Left colon (tissue), 2 donors: ENCODE results near the gene GALK2. TPM values are rescaled to one million over a fixed set of nuclear protein-coding genes. Genes with fewer than 3 reads are reported as not detected.
"Not testable (repeated sequence)": the region's sequence is repeated elsewhere in the genome, so short reads cannot be mapped to it uniquely, and the experiment has no call there.

Experiments
- ATAC-seq: fragments of 200-7000 bp; cut with Tn5 transposase; one replicate; pipeline ENCODE4 v1.9.1; 2020; ENCODE audit warnings: mild to moderate bottlenecking, moderate library complexity
- DNase-seq, 2 donors: peaks; one replicate each; pipeline ENCODE4 v3.0.0-alpha.2; 2020
- intact Hi-C, 2 donors: fragments of 100-400 bp; cut with DNase I in 1 of 2; cut with micrococcal nuclease in 1 of 2; formaldehyde crosslinking; loops; one replicate each; pipeline versions ENCODE4 v1.11.2 to v1.14.0; 2022; cut with DNase I, micrococcal nuclease
- total RNA-seq, 2 donors: library from RNA; stranded (reverse); fragmentation: NEBNext Ultra II Directional; extraction: Animal tissue kit (Norgen Biotek cat#: 25700); gene quantifications; one replicate each; pipeline ENCODE4 v1.2.1, GENCODE V29; 2021
- donor health status: DM: no; HTN: no; CAD: no.
- donor health status: DM: yes; HTN: yes; CAD: no.

The GALK2 gene
- total RNA-seq, 2 donors from 2014 or later: 34.9 to 38.5 TPM

DNA sequence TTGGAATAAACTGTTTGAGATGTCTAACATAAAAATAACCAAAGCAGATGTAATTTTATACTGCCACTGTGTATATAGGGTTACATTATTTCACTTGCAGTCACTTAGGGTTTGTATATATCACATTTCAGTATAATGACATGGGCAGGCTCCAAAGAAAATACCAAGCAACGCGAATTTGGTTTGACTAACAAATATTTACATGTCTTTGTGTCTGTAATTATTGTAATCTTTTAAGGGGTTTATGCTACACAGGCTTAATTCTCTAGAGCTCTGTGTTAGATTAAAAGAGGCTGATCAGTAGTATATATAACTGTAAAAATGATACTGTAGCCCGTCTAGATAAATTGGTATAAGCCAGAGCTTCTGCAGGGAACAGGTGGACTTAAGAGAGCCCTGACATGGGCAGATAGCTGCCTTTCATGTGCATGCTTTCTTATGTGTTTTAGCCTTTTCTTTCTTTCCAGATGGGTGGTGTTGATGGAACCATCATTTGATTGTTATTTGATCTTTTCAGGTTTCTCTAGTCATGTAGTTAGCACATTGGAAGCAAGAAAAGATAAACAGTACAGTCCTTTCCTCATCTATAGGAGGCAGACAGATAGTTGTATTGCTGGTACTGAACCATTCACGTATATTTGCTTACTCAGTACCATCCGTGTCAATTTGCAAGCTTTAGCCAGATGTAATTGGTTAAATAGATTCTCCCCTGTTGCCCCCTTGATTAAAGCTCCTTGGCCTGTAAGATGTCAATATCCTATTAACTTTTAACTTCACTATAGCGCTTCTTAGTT, 86.1 kb downstream of the GALK2 start:
- no peak for ATAC-seq
- intact Hi-C loops: no loop called here
- no peak for DNase-seq

DNA sequence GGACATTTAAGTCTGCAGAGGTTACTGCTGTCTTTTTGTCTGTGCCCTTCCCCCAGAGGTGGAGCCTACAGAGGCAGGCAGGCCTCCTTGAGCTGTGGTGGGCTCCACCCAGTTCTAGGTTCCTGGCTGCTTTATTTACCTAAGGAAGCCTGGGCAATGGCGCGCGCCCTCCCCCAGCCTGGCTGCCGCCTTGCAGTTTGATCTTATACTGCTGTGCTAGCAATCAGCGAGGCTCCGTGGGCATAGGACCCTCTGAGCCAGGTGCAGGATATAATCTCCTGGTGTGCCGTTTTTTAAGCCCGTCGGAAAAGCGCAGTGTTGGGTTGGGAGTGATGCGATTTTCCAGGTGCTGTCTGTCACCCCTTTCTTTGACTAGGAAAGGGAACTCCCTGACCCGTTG, 95.1 kb downstream of the GALK2 start:
- intact Hi-C loops, DNase-seq, ATAC-seq: not testable (repeated sequence)

DNA sequence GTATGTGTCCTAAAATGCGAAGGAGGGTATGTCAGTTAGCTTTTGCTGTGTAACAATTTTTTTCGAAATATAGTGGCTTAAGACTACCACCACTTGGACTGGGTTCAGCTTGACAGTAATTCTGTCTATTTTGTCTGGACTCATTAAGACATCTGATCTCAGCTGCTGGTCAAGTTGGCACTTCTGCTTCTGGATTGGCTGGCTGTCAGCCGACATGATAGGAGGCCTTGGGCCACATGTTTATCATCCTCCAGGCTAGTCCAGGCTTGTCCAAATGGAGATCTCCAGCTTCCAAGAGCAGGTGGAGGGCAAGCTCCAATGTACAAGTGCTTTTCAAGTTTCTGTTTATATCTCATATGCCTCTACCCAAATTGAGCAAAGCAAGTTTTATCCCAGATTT, 95.9 kb downstream of the GALK2 start:
- intact Hi-C loops: no loop called here
- DNase-seq: no peak
- ATAC-seq: no peak

DNA sequence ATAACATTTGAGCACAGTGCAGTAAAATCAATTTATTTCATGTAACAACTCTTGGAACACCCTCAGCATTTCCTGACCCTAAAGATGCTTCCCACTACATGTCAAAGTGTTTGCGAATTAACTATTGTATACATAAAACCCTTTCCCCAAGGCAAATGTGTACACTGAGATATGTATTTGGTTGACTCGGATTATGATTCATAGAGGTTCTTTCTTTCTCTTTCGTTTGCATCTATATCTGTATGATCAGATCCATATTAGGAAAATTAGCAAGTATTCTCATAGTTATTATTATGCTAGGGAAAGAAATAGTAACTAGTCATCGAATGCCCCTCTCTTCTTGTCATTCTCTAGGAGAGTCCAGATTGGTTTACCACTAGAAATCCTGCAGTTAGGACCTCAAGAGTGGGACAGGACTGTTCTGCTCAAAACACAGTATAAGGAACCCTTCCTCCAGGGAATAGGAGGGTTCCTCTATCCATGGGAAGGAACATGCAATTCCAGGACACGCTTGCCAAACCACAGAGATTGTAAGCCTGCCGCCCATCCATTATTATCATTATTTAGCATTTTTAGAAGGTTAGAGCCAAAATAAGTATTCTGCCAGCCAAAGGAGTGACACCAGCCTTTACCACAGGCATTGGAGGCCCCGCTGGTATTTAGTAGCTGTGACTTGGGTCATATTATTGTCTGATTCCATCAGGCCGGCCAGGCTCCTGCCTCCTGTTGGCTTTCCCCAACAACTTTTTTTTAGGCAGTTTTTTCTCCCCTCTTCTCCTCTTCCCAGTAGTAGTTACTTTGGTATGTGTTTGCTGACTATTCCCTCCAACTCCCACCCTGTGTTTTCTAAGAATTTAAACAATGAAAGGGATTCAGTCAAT, 100.7 kb downstream of the GALK2 start:
- no peak for ATAC-seq
- intact Hi-C loops: no loop called here

DNA sequence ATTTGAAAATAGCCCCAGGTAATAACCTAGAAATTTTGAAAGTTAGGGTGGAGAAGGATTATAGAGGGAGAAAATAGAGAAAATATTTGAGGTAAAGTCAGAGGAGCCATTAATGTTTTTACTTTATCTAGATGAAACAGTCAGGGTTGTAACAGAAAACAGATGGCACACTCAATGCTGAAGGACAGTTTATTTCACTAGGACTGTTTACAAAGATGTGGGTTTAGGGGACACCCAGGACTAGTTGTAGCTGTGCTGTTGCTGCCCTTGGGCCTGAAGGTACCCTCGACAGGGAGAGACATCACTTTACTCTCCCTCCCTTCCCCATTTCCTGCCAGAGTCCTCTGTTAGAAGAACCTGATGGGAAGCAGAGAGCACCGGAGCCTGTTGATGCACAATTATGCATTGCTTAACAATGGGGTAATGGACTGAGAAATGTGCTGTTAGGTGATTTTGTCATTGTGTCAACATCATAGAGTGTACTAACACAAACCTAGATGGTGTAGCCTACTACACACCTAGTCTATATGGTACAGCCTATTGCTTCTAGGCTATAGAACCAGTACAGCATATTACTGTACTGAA, 103.8 kb downstream of the GALK2 start:
- intact Hi-C loops: no loop called here
- DNase-seq: no peak
- no peak for ATAC-seq

More for the DNA sequence above, 100.7 kb downstream of the GALK2 start:
- DNase-seq: no peak

DNA sequence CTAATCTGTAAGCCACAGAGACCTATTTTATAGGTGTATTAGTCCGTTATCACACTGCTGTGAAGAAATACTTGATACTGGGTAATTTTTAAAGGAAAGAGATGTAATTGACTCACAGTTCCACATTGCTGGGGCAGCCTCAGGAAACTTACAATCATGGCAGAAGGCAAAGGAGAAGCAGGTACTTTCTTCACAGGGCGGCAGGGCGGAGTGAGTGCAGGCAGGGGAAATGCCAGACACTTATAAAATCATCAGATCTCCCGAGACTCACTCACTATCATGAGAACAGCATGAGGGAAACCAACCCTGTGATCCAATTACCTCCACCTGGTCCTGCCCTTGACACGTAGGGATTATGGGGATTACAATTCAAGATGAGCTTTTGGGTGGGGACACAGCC, 108.7 kb downstream of the GALK2 start:
- ATAC-seq: no peak
- no peak for DNase-seq
- intact Hi-C loops: no loop called here

DNA sequence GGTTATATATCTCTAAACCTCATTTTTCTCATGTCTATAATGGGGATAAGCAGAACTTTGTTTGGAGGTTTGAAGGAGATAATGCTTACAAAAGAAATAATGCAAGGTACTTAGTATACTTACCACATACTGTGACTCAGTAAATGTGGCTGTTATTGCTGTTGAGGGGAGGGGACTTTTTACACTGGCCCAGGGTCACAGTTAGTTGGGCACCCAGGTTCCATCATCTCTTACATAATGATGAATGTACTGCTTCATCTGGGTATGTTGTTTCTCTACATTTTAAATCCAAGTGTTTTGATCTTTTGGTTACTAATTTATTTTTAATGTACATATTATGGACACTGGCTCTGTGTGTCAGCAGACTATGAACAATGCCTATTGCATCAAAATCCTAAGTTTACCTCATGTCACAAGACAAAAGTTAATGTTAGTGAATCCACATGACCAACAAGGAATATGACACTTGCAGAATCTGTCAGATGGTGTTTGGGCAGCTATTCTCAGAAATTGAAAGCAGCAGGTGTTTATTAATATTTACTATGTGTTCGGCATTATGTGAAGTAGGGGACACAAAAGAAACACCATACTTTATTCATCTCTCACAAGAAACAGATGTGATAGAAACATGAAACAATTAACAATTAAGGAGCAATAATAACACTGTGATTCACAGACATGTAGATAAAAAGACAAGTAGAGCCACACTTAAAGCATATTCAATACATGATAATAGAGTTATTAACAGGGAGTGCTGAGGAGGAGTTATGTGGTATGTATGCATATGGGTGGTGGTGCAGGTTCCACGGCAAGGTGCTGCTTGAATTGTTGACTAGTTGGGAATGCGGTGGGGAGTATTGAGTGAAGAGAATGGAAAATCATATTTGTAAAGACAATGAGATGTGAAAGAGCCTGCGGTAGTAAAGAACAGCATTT, 109.7 kb downstream of the GALK2 start:
- intact Hi-C loops: no loop called here
- DNase-seq (no peak), ATAC-seq (no peak)

DNA sequence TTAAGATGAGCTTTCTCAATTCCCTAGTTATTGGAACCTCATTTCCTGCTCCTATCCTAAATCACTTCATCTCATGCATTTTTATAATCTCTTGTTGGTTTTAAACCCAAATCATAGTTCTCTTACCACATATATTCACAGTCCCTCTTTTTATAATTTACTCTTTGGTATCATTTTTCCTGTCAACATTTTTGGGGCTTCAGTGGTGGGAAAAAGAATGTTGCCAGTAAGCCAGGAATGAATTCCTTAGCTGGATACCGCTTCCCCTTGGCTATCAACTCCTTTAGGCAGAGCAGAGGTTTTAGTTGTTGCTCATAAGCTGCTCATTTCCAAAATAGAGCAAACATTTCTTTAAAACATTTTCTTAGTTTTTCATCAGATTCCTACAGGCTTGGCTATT, 112.3 kb downstream of the GALK2 start:
- DNase-seq (no peak), ATAC-seq (no peak)
- intact Hi-C loops: no loop called here

DNA sequence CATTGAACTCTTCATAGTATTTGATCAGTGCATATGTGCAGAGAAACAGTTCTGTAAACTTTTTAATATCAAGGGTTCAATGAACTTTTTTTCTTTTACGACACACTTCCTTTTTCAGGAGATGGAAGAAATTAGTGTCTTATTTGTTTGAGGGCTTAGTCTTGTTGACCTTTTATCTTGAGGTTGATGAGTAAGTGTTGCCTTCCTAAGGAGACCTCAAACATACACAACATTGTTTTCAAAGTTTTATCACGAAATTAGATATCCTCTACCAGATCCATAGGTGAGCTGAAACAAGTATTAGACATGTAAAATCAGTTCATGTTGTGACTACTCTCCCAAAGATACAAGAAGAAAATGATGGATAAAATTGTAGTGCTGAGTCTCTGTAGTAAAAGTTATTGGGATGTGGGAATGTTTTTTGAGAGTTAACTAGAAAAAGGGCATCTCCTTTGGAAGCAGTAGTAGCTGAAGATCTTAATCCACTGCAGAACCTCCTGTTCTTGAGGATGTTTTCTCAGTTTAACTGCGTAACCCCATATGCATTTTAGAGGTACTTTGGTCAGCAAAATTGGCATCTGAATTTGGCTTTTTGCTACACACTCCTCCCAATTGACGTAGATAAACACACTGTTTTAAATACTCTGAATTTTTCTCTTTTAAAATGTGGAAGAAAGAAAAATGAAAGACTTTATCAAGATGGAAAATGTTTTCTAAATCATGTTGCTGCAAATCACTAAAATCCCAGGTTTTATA, 116.8 kb downstream of the GALK2 start:
- no peak for ATAC-seq
- intact Hi-C loops: no loop called here
- DNase-seq: no peak

DNA sequence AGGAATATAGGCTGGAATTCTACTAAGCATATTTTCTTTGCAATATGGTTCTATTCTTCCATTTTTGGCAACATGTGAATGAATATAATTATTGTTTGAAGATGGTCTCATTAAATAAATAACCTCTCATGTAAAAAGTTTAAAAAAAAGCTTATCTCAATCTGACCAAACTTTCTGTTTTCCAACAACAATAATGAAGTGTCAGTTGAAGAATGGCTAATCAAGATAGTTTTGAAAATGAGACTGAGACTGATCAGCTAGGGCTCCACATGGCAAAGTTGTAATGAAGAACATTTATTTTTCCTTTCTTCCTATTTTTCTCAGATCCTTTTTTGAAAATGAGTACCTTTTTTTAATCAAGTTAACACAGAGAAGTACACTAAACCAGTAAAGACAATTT, 117.4 kb downstream of the GALK2 start:
- ATAC-seq: no peak
- no peak for DNase-seq
- intact Hi-C loops: no loop called here

DNA sequence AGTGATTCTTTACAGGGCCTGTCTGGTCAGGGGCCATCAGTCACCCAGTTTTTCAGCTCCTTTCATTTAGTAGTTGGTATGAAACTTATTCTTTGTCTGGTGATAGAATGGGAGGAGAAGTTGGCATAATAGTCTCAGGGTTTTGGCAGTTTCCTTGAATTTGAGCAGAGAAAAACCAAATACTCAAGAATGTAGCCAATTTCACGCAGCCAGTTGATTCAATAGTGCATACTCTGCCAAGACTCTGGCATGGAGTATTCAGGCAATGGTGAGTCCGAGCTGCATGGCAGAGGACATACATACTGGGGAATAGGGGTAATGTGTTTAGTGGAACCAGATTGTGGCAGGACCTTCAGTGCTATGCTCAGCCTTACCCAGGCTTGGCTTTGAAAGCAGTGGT, 118.3 kb downstream of the GALK2 start:
- intact Hi-C loops: no loop called here

DNA sequence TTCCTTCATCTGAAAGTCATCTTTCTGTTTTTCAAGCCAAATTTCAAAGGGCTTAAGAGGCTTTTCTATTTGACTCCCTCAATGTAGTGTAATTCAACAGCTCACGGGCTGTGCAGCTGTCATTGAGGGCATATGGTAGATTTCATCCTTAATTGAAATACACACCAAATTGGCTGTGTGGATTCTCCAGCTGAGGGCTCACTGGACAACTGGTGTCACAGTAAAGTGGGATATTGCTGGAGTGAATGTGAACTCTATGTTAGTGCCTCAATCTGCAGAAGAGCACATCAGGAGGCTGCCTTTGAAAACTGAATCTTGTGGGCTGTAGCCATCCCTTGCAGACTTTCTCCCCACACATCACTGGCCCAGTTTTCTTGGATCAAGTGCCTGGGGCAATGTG, 120.1 kb downstream of the GALK2 start:
- ATAC-seq (no peak), DNase-seq (no peak)
- intact Hi-C loops: no loop called here

More for the DNA sequence above, 118.3 kb downstream of the GALK2 start:
- DNase-seq (no peak), ATAC-seq (no peak)

DNA sequence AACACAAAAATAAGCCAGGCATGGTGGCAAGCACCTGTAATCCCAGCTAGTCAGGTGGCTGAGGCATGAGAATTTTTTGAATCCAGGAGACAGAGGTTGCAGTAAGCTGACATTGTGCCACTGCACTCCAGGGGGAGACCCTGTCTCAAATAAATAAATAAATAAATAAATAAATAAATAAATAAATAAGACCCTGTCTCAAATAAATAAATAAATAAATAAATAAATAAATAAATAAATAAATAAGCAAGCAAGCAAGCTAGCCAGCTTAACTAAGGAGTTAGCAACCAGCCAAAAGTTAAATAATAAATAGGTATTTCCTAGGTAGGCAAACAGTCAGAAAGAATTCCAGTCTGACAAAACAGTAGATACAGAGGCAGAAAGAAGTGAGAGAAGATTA, 123.9 kb downstream of the GALK2 start:
- no peak for ATAC-seq
- intact Hi-C loops: no loop called here
- no peak for DNase-seq

DNA sequence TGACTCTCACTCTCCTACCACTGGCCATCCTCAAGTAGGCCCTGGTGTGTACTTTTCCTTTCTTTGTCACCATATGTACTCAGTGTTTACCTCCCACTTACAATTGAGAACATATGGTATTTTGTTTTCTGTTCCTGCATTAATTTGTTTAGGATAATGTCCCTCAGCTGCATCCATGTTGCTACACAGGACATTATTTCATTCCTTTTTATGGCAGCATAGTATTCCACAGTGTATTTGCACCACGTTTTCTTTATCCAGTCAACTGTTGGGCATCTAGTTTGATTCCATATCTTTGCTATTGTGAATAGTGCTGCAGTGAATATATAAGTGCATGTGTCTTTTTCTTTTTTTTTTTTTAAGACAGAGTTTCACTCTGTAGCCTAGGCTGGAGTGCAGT, 126.2 kb downstream of the GALK2 start:
- ATAC-seq (no peak), DNase-seq (no peak)
- intact Hi-C loops: no loop called here

DNA sequence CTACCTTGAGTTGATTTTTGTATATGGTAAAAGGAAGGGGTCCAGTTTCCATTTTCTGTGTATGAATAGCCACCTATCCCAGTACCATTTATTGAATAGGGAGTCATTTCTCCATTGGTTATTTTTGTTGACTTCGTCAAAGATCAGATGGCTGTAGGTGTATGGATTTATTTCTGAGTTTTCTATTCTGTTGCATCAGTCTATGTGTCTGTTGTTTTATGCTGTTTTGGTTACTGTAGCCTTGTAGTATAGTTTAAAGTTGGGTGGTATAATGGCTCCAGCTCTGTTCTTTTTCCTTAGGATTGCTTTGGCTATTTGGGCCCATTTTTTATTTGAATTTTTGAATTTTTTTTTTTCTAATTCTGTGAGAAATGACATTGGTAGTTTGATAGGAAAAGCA, 127.5 kb downstream of the GALK2 start:
- intact Hi-C loops: no loop called here
- ATAC-seq: no peak
- DNase-seq: no peak

DNA sequence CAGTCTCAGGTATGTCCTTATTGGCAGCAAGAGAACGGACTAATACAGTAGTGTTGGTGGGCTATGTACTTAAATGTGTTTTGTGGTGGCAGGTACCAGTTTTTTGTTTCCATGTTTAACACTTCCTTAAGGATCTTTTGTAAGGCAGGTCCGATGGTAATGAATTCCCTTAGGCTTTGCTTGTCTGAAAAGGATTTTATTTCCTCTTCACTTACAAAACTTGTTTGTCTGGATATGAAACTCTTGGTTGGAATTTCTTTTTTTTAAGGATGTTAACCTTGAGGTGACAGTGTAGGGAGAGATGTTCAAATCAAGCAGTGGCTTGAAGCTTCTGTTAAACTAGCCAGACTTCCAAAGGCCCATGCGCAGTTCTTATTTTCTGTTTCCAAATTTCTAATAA, 130.8 kb downstream of the GALK2 start:
- intact Hi-C loops: no loop called here
- DNase-seq: no peak
- no peak for ATAC-seq

DNA sequence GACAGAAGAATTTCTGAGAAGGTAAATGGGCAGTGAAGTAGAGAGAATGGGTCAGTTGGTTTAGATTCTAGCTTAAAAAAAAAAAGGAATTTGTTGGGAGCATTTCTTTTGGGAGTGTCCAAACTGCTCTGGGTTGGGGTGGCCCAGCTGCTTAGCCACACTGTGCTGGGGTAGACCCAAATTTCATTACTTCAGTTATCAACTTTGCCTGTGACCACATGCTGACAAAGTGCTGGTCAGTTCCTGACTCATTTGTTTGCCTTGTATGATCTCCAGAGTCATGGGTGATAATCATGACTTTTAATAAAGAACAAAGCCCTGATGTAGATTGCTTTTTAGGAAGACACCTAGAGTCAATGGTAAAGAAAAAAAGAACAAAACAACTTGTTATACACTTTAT, 131.5 kb downstream of the GALK2 start:
- intact Hi-C loops: no loop called here
- DNase-seq: no peak
- ATAC-seq: no peak

DNA sequence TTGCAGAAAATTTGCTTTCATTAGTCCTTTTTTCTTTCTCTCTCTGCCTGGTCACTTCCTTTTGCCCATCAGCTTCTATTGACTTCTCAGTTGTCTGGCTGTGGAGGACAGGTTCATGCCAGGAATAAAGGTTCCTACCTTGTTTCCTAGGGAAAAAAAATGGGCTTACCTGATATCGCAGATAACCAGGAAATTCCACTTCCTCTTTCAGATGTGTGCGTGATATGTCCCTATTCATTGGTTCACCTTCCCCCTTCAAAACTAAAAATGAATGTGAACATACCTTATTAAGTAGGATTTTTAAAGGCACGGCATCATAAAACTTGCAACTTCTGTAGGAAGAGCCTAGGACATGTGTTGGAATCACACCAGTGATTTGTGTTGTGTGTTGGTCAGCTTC, 133.0 kb downstream of the GALK2 start:
- ATAC-seq: no peak
- DNase-seq: no peak
- intact Hi-C loops: no loop called here
